Neural progenitor cell (in vitro differentiated cells): ENCODE data around the gene RAD51B.

Experiments used
- EZH2 ChIP-seq: fragments of 200-600 bp; sonication (generic); IDR thresholded peaks from 2 replicates; pipeline ENCODE4 v1.6.1; 2017; ENCODE audit warnings: antibody characterized with exemption, mild to moderate bottlenecking, moderate library complexity
- TF ChIP-seq, protein P1 (sequence below): fragments of 200-600 bp; sonication (generic); IDR thresholded peaks from 2 replicates; pipeline ENCODE4 v1.5.1; 2017; ENCODE audit warnings: antibody characterized with exemption, mild to moderate bottlenecking

DNA sequence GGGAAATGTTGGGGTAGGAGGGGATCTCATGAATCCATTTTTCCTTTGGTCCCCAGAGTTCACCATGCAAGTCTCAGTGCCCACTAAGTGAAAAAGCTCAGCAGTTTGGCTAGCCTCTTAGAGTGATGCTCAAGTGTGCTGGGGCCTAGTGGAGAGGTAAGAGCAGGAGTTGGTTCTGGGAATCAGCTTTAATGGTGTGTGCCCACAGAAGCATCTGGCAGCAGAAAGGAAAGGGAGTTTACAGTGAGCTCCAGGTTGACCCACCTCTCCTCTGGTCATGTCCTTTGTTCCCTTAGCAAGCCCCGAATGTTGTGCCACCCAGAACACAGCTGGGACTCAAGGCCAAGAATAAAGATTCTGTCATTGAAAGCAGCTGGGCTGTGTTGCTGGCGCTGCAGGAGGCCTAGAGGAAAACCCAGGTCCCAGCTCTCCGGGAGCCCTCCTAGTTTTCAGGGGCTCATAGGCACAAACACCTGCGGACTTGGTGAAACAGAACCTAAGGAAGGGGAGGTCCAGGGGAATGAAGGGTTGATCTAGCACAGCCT is 652.5 kb downstream of the RAD51B start:
- TF ChIP-seq, protein P1, sequence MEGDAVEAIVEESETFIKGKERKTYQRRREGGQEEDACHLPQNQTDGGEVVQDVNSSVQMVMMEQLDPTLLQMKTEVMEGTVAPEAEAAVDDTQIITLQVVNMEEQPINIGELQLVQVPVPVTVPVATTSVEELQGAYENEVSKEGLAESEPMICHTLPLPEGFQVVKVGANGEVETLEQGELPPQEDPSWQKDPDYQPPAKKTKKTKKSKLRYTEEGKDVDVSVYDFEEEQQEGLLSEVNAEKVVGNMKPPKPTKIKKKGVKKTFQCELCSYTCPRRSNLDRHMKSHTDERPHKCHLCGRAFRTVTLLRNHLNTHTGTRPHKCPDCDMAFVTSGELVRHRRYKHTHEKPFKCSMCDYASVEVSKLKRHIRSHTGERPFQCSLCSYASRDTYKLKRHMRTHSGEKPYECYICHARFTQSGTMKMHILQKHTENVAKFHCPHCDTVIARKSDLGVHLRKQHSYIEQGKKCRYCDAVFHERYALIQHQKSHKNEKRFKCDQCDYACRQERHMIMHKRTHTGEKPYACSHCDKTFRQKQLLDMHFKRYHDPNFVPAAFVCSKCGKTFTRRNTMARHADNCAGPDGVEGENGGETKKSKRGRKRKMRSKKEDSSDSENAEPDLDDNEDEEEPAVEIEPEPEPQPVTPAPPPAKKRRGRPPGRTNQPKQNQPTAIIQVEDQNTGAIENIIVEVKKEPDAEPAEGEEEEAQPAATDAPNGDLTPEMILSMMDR = no peak
- TF ChIP-seq EZH2 = no peak
